Measurements from ENCODE around the gene IGSF8.

The IGSF8 gene

GRCh38 chr1:160104486-160104885 lies 6.1 kb upstream of the IGSF8 start:
- DNase-seq (ENCODE audit: low read depth) = no peak

GRCh38 chr1:160103658-160104408 lies 5.4 kb upstream of the IGSF8 start:
- no peak for DNase-seq (ENCODE audit: low read depth)

GRCh38 chr1:160101717-160102522 lies 3.5 kb upstream of the IGSF8 start:
- DNase-seq (ENCODE audit: low read depth) = no peak

GRCh38 chr1:160101037-160101716 lies 2.8 kb upstream of the IGSF8 start:
- peak; percentile 54 for DNase-seq (ENCODE audit: low read depth)

DNA sequence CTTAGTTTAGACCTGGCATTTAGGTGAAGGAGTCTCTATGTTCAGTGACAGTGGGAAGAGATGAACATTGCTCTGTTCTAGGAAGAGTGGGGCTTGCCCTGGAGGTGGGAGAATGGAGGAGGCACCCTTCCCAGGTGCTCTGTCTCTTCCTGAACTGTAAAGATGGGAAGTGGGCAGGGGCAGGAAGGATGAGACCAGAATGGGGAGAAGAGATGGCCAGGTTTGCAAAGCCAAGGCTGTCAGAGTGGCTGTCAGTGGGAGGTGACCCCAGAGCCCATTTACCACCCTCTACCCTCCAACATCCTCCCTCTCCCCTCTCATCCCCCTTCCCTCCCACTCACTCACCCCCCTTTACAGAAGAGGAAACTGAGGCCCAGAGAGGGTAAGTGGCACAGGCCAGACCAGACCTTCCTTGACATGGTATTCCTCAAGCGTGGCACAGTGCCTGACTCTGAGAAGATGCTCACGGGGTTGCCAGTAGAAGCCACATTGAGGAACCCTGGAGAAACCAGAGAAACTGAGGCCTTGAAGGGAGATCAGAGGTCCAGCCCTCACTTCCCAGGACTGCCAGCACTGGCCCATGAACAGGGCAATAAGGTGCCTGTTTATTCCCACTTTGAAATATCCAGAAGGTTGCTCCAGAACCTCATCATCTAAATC lies 1.4 kb upstream of the IGSF8 start:
- no peak for DNase-seq (ENCODE audit: low read depth)

- DNase-seq (ENCODE audit: low read depth) = peak; percentile 98
Measured at GRCh38 chr1:160098852-160099561, 588 bp upstream of the IGSF8 start.

DNA sequence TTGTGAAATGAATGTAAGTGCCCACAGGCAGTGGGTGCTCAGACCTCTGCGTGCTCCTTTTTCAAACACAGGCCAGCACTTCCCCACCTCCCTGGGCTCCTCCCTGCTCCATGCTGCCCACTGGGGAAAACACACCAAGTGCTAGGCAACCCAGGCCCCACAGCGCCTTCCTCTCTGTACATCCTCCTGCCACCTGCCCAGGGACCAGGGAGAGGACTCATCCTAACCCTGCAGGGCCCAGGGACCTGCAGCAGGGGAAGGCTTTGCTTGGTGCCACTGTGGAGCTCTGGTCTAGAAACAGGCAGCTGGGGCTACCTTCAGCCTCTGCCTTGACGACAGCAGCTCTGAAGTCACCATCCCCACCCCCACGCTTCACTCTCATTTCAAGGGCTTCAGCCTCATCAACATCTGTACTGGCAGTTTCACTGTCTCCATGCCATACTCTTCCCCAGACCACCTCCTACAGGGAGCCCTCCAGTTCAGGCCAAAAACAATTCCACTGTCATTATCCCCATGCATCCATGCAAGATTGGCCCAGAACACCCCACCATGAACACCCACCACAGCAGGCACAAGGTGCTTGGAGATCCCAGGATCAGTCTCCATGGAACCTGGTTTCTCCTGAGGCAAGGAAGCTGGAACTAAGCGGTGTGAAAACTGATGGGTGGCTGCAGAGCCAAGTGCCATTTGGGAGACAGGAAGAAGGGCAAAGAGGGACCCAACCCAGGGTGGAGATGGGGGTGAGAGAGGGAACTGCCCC lies 1.1 kb downstream of the IGSF8 start:
- DNase-seq (ENCODE audit: low read depth) = no peak

DNA sequence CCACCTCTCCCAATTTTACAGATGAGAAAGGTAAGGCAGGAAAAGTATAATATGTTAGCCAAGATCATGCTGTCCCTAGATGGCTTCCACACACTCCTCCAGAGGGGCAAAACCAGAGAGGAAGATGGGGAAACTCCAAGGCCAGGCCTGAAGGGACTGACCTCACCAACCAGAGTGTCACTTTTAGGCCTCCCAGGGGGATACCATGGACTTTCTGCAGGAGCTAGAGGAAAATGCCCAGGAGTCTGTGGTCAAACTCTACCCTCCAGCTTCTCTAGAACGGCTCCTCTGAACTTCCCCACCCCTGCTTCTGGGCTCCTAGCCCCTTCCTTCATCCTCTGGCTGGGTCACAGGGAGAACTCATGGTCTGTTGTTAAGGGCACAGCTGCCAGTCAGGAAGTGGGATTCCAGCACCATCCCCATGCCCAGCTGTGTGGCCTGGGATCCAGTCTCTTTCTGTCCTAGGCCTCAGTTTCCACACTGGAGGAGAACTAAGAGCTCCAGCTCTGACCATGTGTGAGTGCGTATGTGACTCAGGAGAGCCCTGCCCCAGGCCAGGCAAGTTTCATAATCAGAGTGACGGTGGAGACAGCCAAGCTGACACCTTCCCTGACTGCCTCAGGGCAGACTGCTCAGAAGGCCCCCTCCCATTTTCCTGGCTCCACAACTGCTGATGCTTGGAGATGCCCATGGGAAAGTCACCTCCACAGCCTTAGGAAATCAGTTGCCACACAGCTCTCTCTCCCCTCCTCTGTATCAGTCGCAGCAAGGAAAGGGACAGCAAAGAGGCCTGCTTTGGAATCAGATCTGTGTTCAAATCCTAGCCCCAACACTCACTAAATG lies 1.9 kb downstream of the IGSF8 start:
- DNase-seq (ENCODE audit: low read depth) = no peak

- no peak for DNase-seq (ENCODE audit: low read depth)
Measured at GRCh38 chr1:160095382-160096105, 2.9 kb downstream of the IGSF8 start.

GRCh38 chr1:160094806-160095205 lies 3.6 kb downstream of the IGSF8 start:
- no peak for DNase-seq (ENCODE audit: low read depth)

GRCh38 chr1:160094291-160094625 lies 4.2 kb downstream of the IGSF8 start:
- DNase-seq (ENCODE audit: low read depth) = no peak

- no peak for DNase-seq (ENCODE audit: low read depth)
Measured at GRCh38 chr1:160093624-160094290, 4.7 kb downstream of the IGSF8 start.

GRCh38 chr1:160093069-160093395 lies 5.4 kb downstream of the IGSF8 start:
- no peak for DNase-seq (ENCODE audit: low read depth)

DNA sequence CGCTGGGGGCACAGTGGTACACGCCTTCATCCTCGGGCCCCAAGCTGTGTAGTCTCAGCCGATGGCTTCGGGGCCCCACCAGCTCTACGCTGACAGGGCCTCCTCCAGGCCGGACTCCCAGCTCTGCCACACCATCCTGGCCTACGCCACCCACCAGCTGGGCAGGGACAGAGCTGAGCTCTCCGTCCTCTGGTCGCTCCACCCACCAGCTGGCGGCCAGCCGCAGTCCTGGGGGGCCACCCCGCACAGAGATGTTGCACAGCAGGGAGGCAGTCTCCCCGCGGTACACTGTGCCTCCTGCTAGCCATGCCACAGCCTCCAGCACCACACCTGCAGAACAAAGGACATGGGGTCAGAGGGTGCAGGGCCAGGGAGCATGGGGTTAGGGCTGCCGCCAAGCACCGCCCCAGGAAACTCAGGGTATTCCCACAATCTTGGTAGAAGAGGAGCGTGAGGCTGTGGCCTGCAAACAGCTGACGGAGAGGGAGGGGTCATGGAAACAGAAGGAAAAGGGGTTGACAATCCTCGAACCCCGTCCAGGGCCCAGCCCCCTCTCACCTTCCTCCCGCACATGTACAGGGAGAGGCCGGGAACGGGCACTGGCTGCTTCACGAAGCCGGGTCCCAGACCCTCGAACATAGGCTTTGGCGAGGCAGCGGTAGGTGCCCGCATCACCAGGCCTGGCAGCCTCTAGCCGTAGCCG lies 5.9 kb downstream of the IGSF8 start:
- DNase-seq (ENCODE audit: low read depth) = no peak

DNA sequence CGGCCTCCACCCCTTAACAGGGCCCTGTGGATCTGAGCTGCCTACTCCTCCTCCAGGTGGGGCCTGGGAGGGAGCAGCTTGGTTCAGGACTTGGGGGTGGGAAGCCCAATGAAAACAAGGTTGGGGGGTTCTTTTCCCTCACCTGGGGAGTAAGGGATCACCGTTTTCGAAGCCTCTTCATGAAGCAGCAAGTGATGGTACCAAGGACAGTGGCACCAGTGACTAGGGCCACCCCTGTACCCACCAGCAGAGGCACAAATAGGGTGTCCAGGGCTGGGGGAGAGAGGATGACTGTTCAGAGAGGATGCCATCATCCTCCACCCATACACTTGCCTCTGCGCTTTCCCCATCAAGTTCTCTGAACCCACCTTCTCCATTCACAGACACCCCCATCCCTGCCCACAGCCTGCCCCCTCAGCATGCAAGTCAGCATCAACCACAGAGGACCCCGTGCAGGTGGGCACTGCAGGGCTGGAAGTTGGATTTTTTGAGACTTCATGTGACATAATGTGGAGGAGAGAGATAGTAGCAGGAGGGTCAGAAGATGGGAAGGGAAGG lies 6.7 kb downstream of the IGSF8 start:
- DNase-seq (ENCODE audit: low read depth) = no peak

- no peak for DNase-seq (ENCODE audit: low read depth)
Measured at GRCh38 chr1:160090760-160091159, 7.7 kb downstream of the IGSF8 start.

- no peak for DNase-seq (ENCODE audit: low read depth)
Measured at GRCh38 chr1:160089883-160090282, 8.5 kb downstream of the IGSF8 start.

DNA sequence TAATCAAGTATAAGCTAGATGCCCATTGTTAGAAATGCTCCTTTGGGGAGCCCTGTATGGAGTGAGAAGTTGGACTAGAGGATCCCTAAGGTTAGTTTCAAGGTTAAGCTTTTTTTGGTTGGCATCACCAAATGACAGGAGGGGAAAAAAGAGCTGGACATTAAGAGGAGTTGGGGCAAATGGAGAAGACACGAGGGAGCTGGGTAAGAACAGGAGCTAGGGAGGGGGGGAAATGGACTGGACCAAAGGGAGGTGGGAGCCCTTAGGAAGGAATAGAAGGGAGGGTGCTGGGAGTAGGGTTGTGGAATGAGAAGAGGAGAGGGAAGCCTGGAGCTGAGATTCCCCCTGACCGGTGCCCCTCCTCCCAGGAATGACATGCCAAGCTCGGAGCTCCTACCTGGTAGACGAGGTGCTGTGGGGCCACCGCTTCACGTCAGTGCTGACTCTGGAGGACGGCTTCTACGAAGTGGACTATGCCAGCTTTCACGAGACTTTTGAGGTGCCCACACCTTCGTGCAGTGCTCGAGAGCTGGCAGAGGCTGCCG lies 11.2 kb downstream of the IGSF8 start:
- DNase-seq (ENCODE audit: low read depth) = no peak
